Adipocyte (in vitro differentiated cells): ENCODE measurements around the gene BST2.

Source experiments
- DNase-seq: peaks from one replicate; pipeline ENCODE4 v3.0.0-alpha.2; 2015; ENCODE audit warnings: low read depth
- H3K27me3 ChIP-seq: replicated peaks from 2 replicates; pipeline ENCODE4 v1.7.0; 2013; ENCODE audit warnings: mild to moderate bottlenecking, low read length, moderate library complexity; ENCODE audit not compliant: control insufficient read depth, insufficient read depth
- H3K36me3 ChIP-seq: 2 replicates; pipeline ENCODE4 v1.7.0; 2013; ENCODE audit warnings: low read length, mild to moderate bottlenecking, moderate library complexity; ENCODE audit not compliant: control insufficient read depth, insufficient read depth, severe bottlenecking
- H3K4me1 ChIP-seq: 2 replicates; pipeline ENCODE4 v1.7.0; 2013; ENCODE audit warnings: mild to moderate bottlenecking, low read length, moderate library complexity; ENCODE audit not compliant: control insufficient read depth, insufficient read depth
- H3K4me3 ChIP-seq: 2 replicates; pipeline ENCODE4 v1.7.0; 2013; ENCODE audit warnings: mild to moderate bottlenecking, low read length, moderate library complexity
- H3K9ac ChIP-seq: 2 replicates; pipeline ENCODE4 v1.7.0; 2013; ENCODE audit warnings: mild to moderate bottlenecking, low read length, moderate library complexity
- H3K9me3 ChIP-seq: 2 replicates; pipeline ENCODE4 v1.7.0; 2013; ENCODE audit warnings: mild to moderate bottlenecking, low read length, moderate library complexity; ENCODE audit not compliant: control insufficient read depth

The BST2 gene

GRCh38 chr19:17436094-17436873 is 30.9 kb upstream of the BST2 start:
- Histone ChIP-seq H3K9me3 (no peaks in the 10 kb centered on the region), H3K36me3 (no peaks in the 10 kb centered on the region), H3K4me1 (peaks cover 1% of the 10 kb centered on the region), H3K9ac (no peak overlapping the region), H3K4me3 (no peak overlapping the region), H3K27me3 (no peaks in the 10 kb centered on the region)
- DNase-seq = no peak

GRCh38 chr19:17435218-17435617 is 29.8 kb upstream of the BST2 start:
- Histone ChIP-seq H3K4me3 (no peak overlapping the region), H3K4me1 (no peaks in the 10 kb centered on the region), H3K27me3 (no peaks in the 10 kb centered on the region), H3K9me3 (no peaks in the 10 kb centered on the region), H3K36me3 (no peaks in the 10 kb centered on the region), H3K9ac (no peak overlapping the region)
- no peak for DNase-seq

GRCh38 chr19:17431417-17431816 is 26.0 kb upstream of the BST2 start:
- Histone ChIP-seq H3K36me3 (no peaks in the 10 kb centered on the region), H3K9ac (no peak overlapping the region), H3K27me3 (no peaks in the 10 kb centered on the region), H3K9me3 (no peaks in the 10 kb centered on the region), H3K4me3 (no peak overlapping the region), H3K4me1 (peaks cover 9% of the 10 kb centered on the region)
- DNase-seq = no peak

- Histone ChIP-seq H3K4me3 (no peak overlapping the region), H3K27me3 (no peaks in the 10 kb centered on the region), H3K9me3 (no peaks in the 10 kb centered on the region), H3K36me3 (no peaks in the 10 kb centered on the region), H3K4me1 (peaks cover 9% of the 10 kb centered on the region), H3K9ac (no peak overlapping the region)
- DNase-seq = no peak
These were observed 24.2 kb upstream of the BST2 start for GRCh38 chr19:17429641-17430113.

- Histone ChIP-seq H3K9me3 (no peaks in the 10 kb centered on the region), H3K9ac (no peak overlapping the region), H3K27me3 (no peaks in the 10 kb centered on the region), H3K4me3 (no peak overlapping the region), H3K4me1 (peaks cover 12% of the 10 kb centered on the region), H3K36me3 (peaks cover 6% of the 10 kb centered on the region)
- peak; percentile 19 for DNase-seq
These were observed 19.4 kb upstream of the BST2 start for GRCh38 chr19:17424743-17425365.

- H3K4me1 ChIP-seq = peaks cover 14% of the 10 kb centered on the region
- H3K27me3 ChIP-seq = no peaks in the 10 kb centered on the region
- no peak for DNase-seq
- H3K9me3 ChIP-seq = no peaks in the 10 kb centered on the region
- H3K9ac ChIP-seq = no peak overlapping the region
- no peak overlapping the region for H3K4me3 ChIP-seq
- H3K36me3 ChIP-seq = peaks cover 6% of the 10 kb centered on the region
These were observed 18.2 kb upstream of the BST2 start for GRCh38 chr19:17423429-17424208.

GRCh38 chr19:17421942-17422341 is 16.5 kb upstream of the BST2 start:
- no peak overlapping the region for H3K4me3 ChIP-seq
- no peak for DNase-seq
- no peak overlapping the region for H3K9ac ChIP-seq
- no peaks in the 10 kb centered on the region for H3K9me3 ChIP-seq
- no peaks in the 10 kb centered on the region for H3K27me3 ChIP-seq
- H3K36me3 ChIP-seq = peaks cover 6% of the 10 kb centered on the region
- peaks cover 15% of the 10 kb centered on the region for H3K4me1 ChIP-seq

GRCh38 chr19:17420475-17420924 is 15.1 kb upstream of the BST2 start:
- no peak for DNase-seq
- H3K4me1 ChIP-seq = peaks cover 18% of the 10 kb centered on the region

GRCh38 chr19:17419621-17420474 is 14.4 kb upstream of the BST2 start, which contains the start of gene MVB12A:
TSS of gene MVB12A (plus strand) at chr19:17420047. CDS start at chr19:17420136, 89 bp downstream.
- H3K4me3 ChIP-seq = peak within 1 kb of the TSS; percentile 96
- peaks cover 6% of the 10 kb centered on the region for H3K36me3 ChIP-seq
- peaks cover 18% of the 10 kb centered on the region for H3K4me1 ChIP-seq
- no peaks in the 10 kb centered on the region for H3K9me3 ChIP-seq
- peak within 1 kb of the TSS; percentile 90 for H3K9ac ChIP-seq
- DNase-seq = peak; percentile 99
- H3K27me3 ChIP-seq = no peaks in the 10 kb centered on the region

More at GRCh38 chr19:17420475-17420924, 15.1 kb upstream of the BST2 start:
- no peaks in the 10 kb centered on the region for H3K27me3 ChIP-seq
- no peaks in the 10 kb centered on the region for H3K9me3 ChIP-seq
- peaks cover 6% of the 10 kb centered on the region for H3K36me3 ChIP-seq
- H3K4me3 ChIP-seq = peak overlapping the region; percentile 96
- peak overlapping the region; percentile 90 for H3K9ac ChIP-seq

- peaks cover 18% of the 10 kb centered on the region for H3K4me1 ChIP-seq
- peak overlapping the region; percentile 86 for H3K9ac ChIP-seq
- H3K4me3 ChIP-seq = peak overlapping the region; percentile 82
- DNase-seq = no peak
- peaks cover 6% of the 10 kb centered on the region for H3K36me3 ChIP-seq
- H3K9me3 ChIP-seq = no peaks in the 10 kb centered on the region
- no peaks in the 10 kb centered on the region for H3K27me3 ChIP-seq
These were observed 13.8 kb upstream of the BST2 start for GRCh38 chr19:17419154-17419620.
